Measurements from ENCODE around the gene ERP44.

DNA sequence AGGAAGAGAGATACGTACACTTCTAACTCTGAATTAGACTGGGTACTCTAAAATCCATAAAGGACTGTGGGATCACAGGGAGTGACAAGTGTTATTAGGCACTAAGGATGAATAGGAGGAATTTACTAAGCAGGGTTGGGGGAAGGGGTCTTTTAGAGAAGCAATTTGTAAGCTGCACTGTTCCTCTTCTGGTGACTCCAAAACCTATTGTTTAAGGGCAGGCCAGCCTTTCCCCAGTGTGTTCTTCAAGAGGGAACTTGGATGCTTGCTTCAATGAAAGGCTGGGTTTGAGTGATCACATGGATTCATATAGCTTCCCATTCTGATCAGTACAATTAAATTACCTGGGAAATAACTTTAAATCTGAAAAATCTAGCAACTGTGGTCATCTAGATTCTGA is 120.6 kb downstream of the ERP44 start:
- TF ChIP-seq POLR2A (IDR thresholded peaks at IDR 0.05) (no peak), CTCF (IDR thresholded peaks at IDR 0.05) (no peak), POLR2AphosphoS5 (IDR thresholded peaks at IDR 0.05) (no peak)

Measured in breast epithelium (tissue), 3 donors.